Measurements from ENCODE around the gene FOXP1.

DNA sequence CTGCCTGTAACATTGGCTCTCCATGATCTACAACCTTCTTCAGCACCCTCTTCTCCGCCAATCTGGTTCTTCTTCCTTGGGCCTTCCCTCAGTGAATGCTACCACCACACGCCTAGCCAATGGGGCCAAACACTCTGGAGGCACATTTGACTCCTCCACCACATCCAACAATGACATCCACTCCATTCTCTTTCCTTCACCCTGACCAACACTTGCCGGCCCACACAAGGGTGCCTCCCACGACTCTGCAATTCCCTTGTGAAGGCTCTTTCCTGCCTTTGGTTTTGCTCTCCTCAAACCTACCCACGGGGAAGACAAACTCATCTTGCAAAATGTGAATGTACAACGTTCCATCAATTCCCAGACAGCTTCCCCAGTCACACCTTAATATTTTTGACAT, 263.8 kb downstream of the FOXP1 start:
- TF ChIP-seq, protein P1, sequence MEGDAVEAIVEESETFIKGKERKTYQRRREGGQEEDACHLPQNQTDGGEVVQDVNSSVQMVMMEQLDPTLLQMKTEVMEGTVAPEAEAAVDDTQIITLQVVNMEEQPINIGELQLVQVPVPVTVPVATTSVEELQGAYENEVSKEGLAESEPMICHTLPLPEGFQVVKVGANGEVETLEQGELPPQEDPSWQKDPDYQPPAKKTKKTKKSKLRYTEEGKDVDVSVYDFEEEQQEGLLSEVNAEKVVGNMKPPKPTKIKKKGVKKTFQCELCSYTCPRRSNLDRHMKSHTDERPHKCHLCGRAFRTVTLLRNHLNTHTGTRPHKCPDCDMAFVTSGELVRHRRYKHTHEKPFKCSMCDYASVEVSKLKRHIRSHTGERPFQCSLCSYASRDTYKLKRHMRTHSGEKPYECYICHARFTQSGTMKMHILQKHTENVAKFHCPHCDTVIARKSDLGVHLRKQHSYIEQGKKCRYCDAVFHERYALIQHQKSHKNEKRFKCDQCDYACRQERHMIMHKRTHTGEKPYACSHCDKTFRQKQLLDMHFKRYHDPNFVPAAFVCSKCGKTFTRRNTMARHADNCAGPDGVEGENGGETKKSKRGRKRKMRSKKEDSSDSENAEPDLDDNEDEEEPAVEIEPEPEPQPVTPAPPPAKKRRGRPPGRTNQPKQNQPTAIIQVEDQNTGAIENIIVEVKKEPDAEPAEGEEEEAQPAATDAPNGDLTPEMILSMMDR (IDR thresholded peaks at IDR 0.05; ENCODE audit: insufficient read depth, low read depth, low read length), result no peak
- no peak for TF ChIP-seq EZH2 (IDR thresholded peaks at IDR 0.05; ENCODE audit: insufficient read depth, low read length)

All from astrocyte (in vitro differentiated cells and primary cell).